ENCODE data around the gene OSTM1.

- TF ChIP-seq POLR2A (IDR thresholded peaks at IDR 0.05) (no peak), CTCF (IDR thresholded peaks at IDR 0.05 in 8 of 11, conservative IDR thresholded peaks at IDR 0.05 in 3 of 11) (no peak)
These were observed 6.4 kb downstream of the OSTM1 start for GRCh38 chr6:108068182-108068581.
